ENCODE results near the gene AKAP13. TPM values are rescaled to one million over a fixed set of nuclear protein-coding genes. Genes with fewer than 3 reads are reported as not detected.

The AKAP13 gene
- polyA plus RNA-seq, 1 experiment = 13.6 TPM

- Histone ChIP-seq H3K36me3 (ENCODE audit: control insufficient read depth, insufficient read depth, low read length) (peaks cover 3% of the 10 kb centered on the region; the same call in 1 of the 2 replicates), H3K4me3 (ENCODE audit: low read depth, low read length) (peak overlapping the region; percentile 27), H3K27me3 (ENCODE audit: control insufficient read depth, insufficient read depth, low read length) (no peaks in the 10 kb centered on the region)
- CTCF ChIA-PET = interaction anchor here (0.5 to 1.4 kb wide), 2 partner anchors 185 to 192 kb away, joined by 3 read pairs; no protein-coding TSS in a partner anchor
- no peak for TF ChIP-seq CTCF (IDR thresholded peaks at IDR 0.05; ENCODE audit: insufficient read depth, low read depth, low read length)
- POLR2A ChIA-PET = no interaction called here
- DNase-seq (ENCODE audit: low read depth) = no peak
Observed at GRCh38 chr15:85689729-85690128, 309.3 kb downstream of the AKAP13 start.

- no peaks in the 10 kb centered on the region for H3K27me3 ChIP-seq (ENCODE audit: control insufficient read depth, insufficient read depth, low read length)
- ChIA-PET CTCF (interaction anchor here (1.4 kb wide), 1 partner anchor 186 kb away, joined by 3 read pairs; no protein-coding TSS in a partner anchor), POLR2A (no interaction called here)
- no peak overlapping the region for H3K4me3 ChIP-seq (ENCODE audit: low read depth, low read length)
- H3K36me3 ChIP-seq (ENCODE audit: control insufficient read depth, insufficient read depth, low read length) = peaks cover 3% of the 10 kb centered on the region; the same call in 1 of the 2 replicates
- DNase-seq (ENCODE audit: low read depth) = no peak
- TF ChIP-seq CTCF (IDR thresholded peaks at IDR 0.05; ENCODE audit: insufficient read depth, low read depth, low read length) = no peak
Observed at GRCh38 chr15:85690561-85691231, 310.3 kb downstream of the AKAP13 start.

GRCh38 chr15:85691350-85692240 is 311.2 kb downstream of the AKAP13 start:
- H3K36me3 ChIP-seq (ENCODE audit: control insufficient read depth, insufficient read depth, low read length) = peaks cover 3% of the 10 kb centered on the region; the same call in 1 of the 2 replicates

GRCh38 chr15:85692321-85692720 is 311.9 kb downstream of the AKAP13 start:
- Histone ChIP-seq H3K36me3 (ENCODE audit: control insufficient read depth, insufficient read depth, low read length) (peaks cover 3% of the 10 kb centered on the region; the same call in 1 of the 2 replicates), H3K27me3 (ENCODE audit: control insufficient read depth, insufficient read depth, low read length) (no peaks in the 10 kb centered on the region), H3K4me3 (ENCODE audit: low read depth, low read length) (no peak overlapping the region)
- ChIA-PET CTCF (interaction anchor here (1.2 kb wide), 2 partner anchors 33 to 70 kb away, joined by 3 to 4 read pairs; no protein-coding TSS in a partner anchor), POLR2A (no interaction called here)
- no peak for DNase-seq (ENCODE audit: low read depth)
- no peak for TF ChIP-seq CTCF (IDR thresholded peaks at IDR 0.05; ENCODE audit: insufficient read depth, low read depth, low read length)

More at GRCh38 chr15:85691350-85692240, 311.2 kb downstream of the AKAP13 start:
- ChIA-PET POLR2A (no interaction called here), CTCF (interaction anchor here (1.2 kb wide), 2 partner anchors 33 to 69 kb away, joined by 3 to 4 read pairs; no protein-coding TSS in a partner anchor)
- DNase-seq (ENCODE audit: low read depth) = no peak
- H3K27me3 ChIP-seq (ENCODE audit: control insufficient read depth, insufficient read depth, low read length) = no peaks in the 10 kb centered on the region
- no peak overlapping the region for H3K4me3 ChIP-seq (ENCODE audit: low read depth, low read length)
- no peak for TF ChIP-seq CTCF (IDR thresholded peaks at IDR 0.05; ENCODE audit: insufficient read depth, low read depth, low read length)

GRCh38 chr15:85692873-85693272 is 312.5 kb downstream of the AKAP13 start:
- TF ChIP-seq CTCF (IDR thresholded peaks at IDR 0.05; ENCODE audit: insufficient read depth, low read depth, low read length) = no peak
- H3K4me3 ChIP-seq (ENCODE audit: low read depth, low read length) = no peak overlapping the region
- ChIA-PET POLR2A (no interaction called here), CTCF (interaction anchor here (1.0 to 1.2 kb wide), 2 partner anchors 71 to 396 kb away, joined by 3 to 4 read pairs; no protein-coding TSS in a partner anchor)
- no peak for DNase-seq (ENCODE audit: low read depth)
- H3K27me3 ChIP-seq (ENCODE audit: control insufficient read depth, insufficient read depth, low read length) = no peaks in the 10 kb centered on the region
- peaks cover 3% of the 10 kb centered on the region; the same call in 1 of the 2 replicates for H3K36me3 ChIP-seq (ENCODE audit: control insufficient read depth, insufficient read depth, low read length)

Data from BJ (cell line).